Measurements from ENCODE around the gene MLLT3.

DNA sequence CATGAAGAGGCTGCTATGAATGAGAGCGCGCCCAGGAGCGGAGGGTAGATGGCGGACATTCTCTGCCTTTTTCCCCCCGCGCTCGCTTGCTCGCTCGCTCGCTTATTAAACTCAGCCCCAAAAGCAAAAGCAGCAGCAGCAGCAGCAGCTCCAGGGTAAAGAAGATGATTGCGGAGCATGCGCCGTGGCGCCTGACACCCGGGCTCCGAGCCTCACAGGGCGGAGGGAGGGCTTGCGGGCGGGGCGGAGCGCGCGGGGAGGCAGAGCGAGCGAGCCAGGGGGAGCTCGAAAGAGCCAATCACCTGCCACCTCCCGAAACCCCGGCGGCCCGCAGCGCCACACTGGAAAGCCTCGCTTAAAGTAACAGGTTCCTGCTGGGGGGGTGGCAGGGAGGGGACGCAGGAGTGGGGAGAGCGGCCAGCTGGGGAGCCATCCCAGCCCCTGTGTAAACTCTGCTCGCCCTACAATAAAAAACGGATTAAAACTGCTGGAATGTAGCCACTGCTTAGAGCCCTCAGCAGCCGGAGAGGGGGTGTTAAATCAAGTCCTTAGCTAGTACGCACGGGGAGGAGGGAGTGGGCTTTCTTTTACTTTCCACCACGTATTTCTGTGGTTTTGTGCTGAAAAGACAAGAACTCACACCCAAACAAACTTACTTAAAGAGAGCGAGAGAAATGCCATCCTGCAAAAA, at the start of gene MLLT3:
- TF ChIP-seq ESRRA (CRISPR knock-in tag; IDR thresholded peaks at IDR 0.05; ENCODE audit: borderline replicate concordance) (no peak), CTCF (IDR thresholded peaks at IDR 0.05) (no peak), SOX15 (CRISPR knock-in tag; IDR thresholded peaks at IDR 0.05) (no peak), ZSCAN18 (CRISPR knock-in tag; IDR thresholded peaks at IDR 0.05) (no peak), NR3C1 (CRISPR knock-in tag; conservative IDR thresholded peaks at IDR 0.05; ENCODE audit: low read depth) (no peak), GTF2I (CRISPR knock-in tag; conservative IDR thresholded peaks at IDR 0.05) (no peak), CREB1 (CRISPR knock-in tag; IDR thresholded peaks at IDR 0.05) (no peak), TEAD1 (CRISPR knock-in tag; IDR thresholded peaks at IDR 0.05) (no peak), ZNF317 (CRISPR knock-in tag; IDR thresholded peaks at IDR 0.05; ENCODE audit: borderline replicate concordance, low read depth) (no peak)
- TF ChIP-seq, protein P1, sequence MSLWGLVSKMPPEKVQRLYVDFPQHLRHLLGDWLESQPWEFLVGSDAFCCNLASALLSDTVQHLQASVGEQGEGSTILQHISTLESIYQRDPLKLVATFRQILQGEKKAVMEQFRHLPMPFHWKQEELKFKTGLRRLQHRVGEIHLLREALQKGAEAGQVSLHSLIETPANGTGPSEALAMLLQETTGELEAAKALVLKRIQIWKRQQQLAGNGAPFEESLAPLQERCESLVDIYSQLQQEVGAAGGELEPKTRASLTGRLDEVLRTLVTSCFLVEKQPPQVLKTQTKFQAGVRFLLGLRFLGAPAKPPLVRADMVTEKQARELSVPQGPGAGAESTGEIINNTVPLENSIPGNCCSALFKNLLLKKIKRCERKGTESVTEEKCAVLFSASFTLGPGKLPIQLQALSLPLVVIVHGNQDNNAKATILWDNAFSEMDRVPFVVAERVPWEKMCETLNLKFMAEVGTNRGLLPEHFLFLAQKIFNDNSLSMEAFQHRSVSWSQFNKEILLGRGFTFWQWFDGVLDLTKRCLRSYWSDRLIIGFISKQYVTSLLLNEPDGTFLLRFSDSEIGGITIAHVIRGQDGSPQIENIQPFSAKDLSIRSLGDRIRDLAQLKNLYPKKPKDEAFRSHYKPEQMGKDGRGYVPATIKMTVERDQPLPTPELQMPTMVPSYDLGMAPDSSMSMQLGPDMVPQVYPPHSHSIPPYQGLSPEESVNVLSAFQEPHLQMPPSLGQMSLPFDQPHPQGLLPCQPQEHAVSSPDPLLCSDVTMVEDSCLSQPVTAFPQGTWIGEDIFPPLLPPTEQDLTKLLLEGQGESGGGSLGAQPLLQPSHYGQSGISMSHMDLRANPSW (CRISPR knock-in tag; conservative IDR thresholded peaks at IDR 0.05; ENCODE audit: low read depth) = no peak
